IPS-20b (cell line): Measurements from ENCODE around the gene FADS1.

ENCODE experiments used
- H3K27ac ChIP-seq: one replicate; pipeline ENCODE4 v1.5.1; 2013; ENCODE audit warnings: low read length
- H3K27me3 ChIP-seq: 2 replicates; pipeline ENCODE4 v1.6.1; 2013; ENCODE audit warnings: mild to moderate bottlenecking, low read length, inconsistent platforms; ENCODE audit not compliant: insufficient read depth
- H3K36me3 ChIP-seq: 2 replicates; pipeline ENCODE4 v1.6.1; 2013; ENCODE audit warnings: low read depth, mild to moderate bottlenecking, inconsistent platforms, low read length, moderate library complexity; ENCODE audit not compliant: insufficient read depth
- H3K4me1 ChIP-seq: 2 replicates; pipeline ENCODE4 v1.6.1; 2013; ENCODE audit warnings: mild to moderate bottlenecking, control low read depth, inconsistent platforms, low read length, moderate library complexity; ENCODE audit not compliant: insufficient read depth
- H3K4me3 ChIP-seq: 2 replicates; pipeline ENCODE4 v1.5.1; 2013; ENCODE audit warnings: mild to moderate bottlenecking, low read length, inconsistent platforms
- H3K9ac ChIP-seq: 2 replicates; pipeline ENCODE4 v1.6.1; 2013; ENCODE audit warnings: low read depth, mild to moderate bottlenecking, inconsistent platforms, low read length, moderate library complexity
- H3K9me3 ChIP-seq: 2 replicates; pipeline ENCODE4 v1.6.1; 2013; ENCODE audit warnings: mild to moderate bottlenecking, low read depth, low read length, inconsistent platforms; ENCODE audit not compliant: insufficient read depth

FADS1 gene

GRCh38 chr11:61841636-61842527 lies 25.1 kb upstream of the FADS1 start:
- H3K9ac ChIP-seq, result no peak overlapping the region
- H3K9me3 ChIP-seq, result no peaks in the 10 kb centered on the region
- H3K27ac ChIP-seq, result no peak overlapping the region
- H3K4me1 ChIP-seq, result no peaks in the 10 kb centered on the region
- no peaks in the 10 kb centered on the region for H3K27me3 ChIP-seq
- H3K36me3 ChIP-seq, result peaks cover 98% of the 10 kb centered on the region
- H3K4me3 ChIP-seq, result no peak overlapping the region

GRCh38 chr11:61840371-61840770 lies 23.6 kb upstream of the FADS1 start:
- no peak overlapping the region for H3K27ac ChIP-seq
- H3K9me3 ChIP-seq, result no peaks in the 10 kb centered on the region
- H3K27me3 ChIP-seq, result no peaks in the 10 kb centered on the region
- H3K9ac ChIP-seq, result no peak overlapping the region
- peaks cover 92% of the 10 kb centered on the region for H3K36me3 ChIP-seq
- H3K4me3 ChIP-seq, result no peak overlapping the region
- H3K4me1 ChIP-seq, result no peaks in the 10 kb centered on the region; the same call in 1 of the 2 replicates

GRCh38 chr11:61839742-61840141 lies 22.9 kb upstream of the FADS1 start:
- no peak overlapping the region for H3K27ac ChIP-seq
- H3K27me3 ChIP-seq, result no peaks in the 10 kb centered on the region
- H3K36me3 ChIP-seq, result peaks cover 85% of the 10 kb centered on the region
- H3K4me3 ChIP-seq, result no peak overlapping the region
- H3K9ac ChIP-seq, result no peak overlapping the region
- no peaks in the 10 kb centered on the region; the same call in 1 of the 2 replicates for H3K4me1 ChIP-seq
- H3K9me3 ChIP-seq, result no peaks in the 10 kb centered on the region

GRCh38 chr11:61838921-61839320 lies 22.1 kb upstream of the FADS1 start:
- Histone ChIP-seq H3K9ac (no peak overlapping the region), H3K9me3 (no peaks in the 10 kb centered on the region), H3K27ac (no peak overlapping the region), H3K4me1 (peaks cover 6% of the 10 kb centered on the region; the same call in 1 of the 2 replicates), H3K36me3 (peaks cover 77% of the 10 kb centered on the region), H3K27me3 (no peaks in the 10 kb centered on the region), H3K4me3 (no peak overlapping the region)

- Histone ChIP-seq H3K9ac (no peak overlapping the region), H3K9me3 (no peaks in the 10 kb centered on the region), H3K36me3 (peaks cover 77% of the 10 kb centered on the region), H3K27me3 (no peaks in the 10 kb centered on the region), H3K4me1 (peaks cover 10% of the 10 kb centered on the region; the same call in 1 of the 2 replicates), H3K27ac (no peak overlapping the region), H3K4me3 (no peak overlapping the region)
Measured at GRCh38 chr11:61838501-61838900, 21.7 kb upstream of the FADS1 start.

GRCh38 chr11:61837411-61838005 lies 20.7 kb upstream of the FADS1 start:
- Histone ChIP-seq H3K27ac (no peak overlapping the region), H3K9me3 (no peaks in the 10 kb centered on the region), H3K9ac (no peak overlapping the region), H3K4me3 (no peak overlapping the region), H3K27me3 (no peaks in the 10 kb centered on the region), H3K4me1 (peaks cover 15% of the 10 kb centered on the region; the same call in 1 of the 2 replicates), H3K36me3 (peaks cover 75% of the 10 kb centered on the region)

- Histone ChIP-seq H3K9me3 (no peaks in the 10 kb centered on the region), H3K4me3 (no peak overlapping the region), H3K36me3 (peaks cover 75% of the 10 kb centered on the region), H3K27me3 (no peaks in the 10 kb centered on the region), H3K9ac (no peak overlapping the region; the same call in 1 of the 2 replicates), H3K27ac (no peak overlapping the region), H3K4me1 (peaks cover 19% of the 10 kb centered on the region; the same call in 1 of the 2 replicates)
Measured at GRCh38 chr11:61836193-61836592, 19.4 kb upstream of the FADS1 start.

- peaks cover 31% of the 10 kb centered on the region for H3K4me1 ChIP-seq
- no peak overlapping the region; the same call in 1 of the 2 replicates for H3K4me3 ChIP-seq
- H3K9me3 ChIP-seq, result no peaks in the 10 kb centered on the region
- H3K36me3 ChIP-seq, result peaks cover 68% of the 10 kb centered on the region
- peak overlapping the region; percentile 45; the same call in 1 of the 2 replicates for H3K9ac ChIP-seq
- H3K27ac ChIP-seq, result peak overlapping the region; percentile 60
- no peaks in the 10 kb centered on the region for H3K27me3 ChIP-seq
Measured at GRCh38 chr11:61834278-61835048, 17.7 kb upstream of the FADS1 start.

GRCh38 chr11:61833926-61834277 lies 17.1 kb upstream of the FADS1 start:
- H3K4me3 ChIP-seq, result no peak overlapping the region; the same call in 1 of the 2 replicates
- peaks cover 62% of the 10 kb centered on the region for H3K36me3 ChIP-seq
- H3K27ac ChIP-seq, result peak overlapping the region; percentile 60
- H3K27me3 ChIP-seq, result no peaks in the 10 kb centered on the region
- H3K9me3 ChIP-seq, result no peaks in the 10 kb centered on the region
- peak overlapping the region; percentile 44; the same call in 1 of the 2 replicates for H3K9ac ChIP-seq
- H3K4me1 ChIP-seq, result peaks cover 31% of the 10 kb centered on the region

- no peak overlapping the region for H3K27ac ChIP-seq
- peaks cover 58% of the 10 kb centered on the region for H3K36me3 ChIP-seq
- peaks cover 31% of the 10 kb centered on the region for H3K4me1 ChIP-seq
- H3K9me3 ChIP-seq, result no peaks in the 10 kb centered on the region
- no peak overlapping the region; the same call in 1 of the 2 replicates for H3K9ac ChIP-seq
- no peak overlapping the region for H3K4me3 ChIP-seq
- H3K27me3 ChIP-seq, result no peaks in the 10 kb centered on the region
Measured at GRCh38 chr11:61833471-61833870, 16.7 kb upstream of the FADS1 start.

GRCh38 chr11:61832754-61833153 lies 16.0 kb upstream of the FADS1 start:
- Histone ChIP-seq H3K36me3 (peaks cover 51% of the 10 kb centered on the region), H3K9ac (no peak overlapping the region), H3K27me3 (no peaks in the 10 kb centered on the region), H3K9me3 (no peaks in the 10 kb centered on the region), H3K27ac (no peak overlapping the region), H3K4me1 (peaks cover 31% of the 10 kb centered on the region), H3K4me3 (no peak overlapping the region)
